Breast epithelium (tissue), 3 donors: ENCODE measurements around the gene DAPK2.

Experiments
- POLR2A ChIP-seq: fragments of 450-650 bp; IDR thresholded peaks from one replicate; pipeline ENCODE4 v1.6.1; 2016; ENCODE audit warnings: antibody characterized with exemption, mild to moderate bottlenecking, moderate library complexity
- POLR2AphosphoS5 ChIP-seq, 3 donors: sonication (generic); formaldehyde crosslinking; IDR thresholded peaks; one replicate each; pipeline ENCODE4 v1.6.1; 2017; ENCODE audit warnings: antibody characterized with exemption in 3 of 3
- TF ChIP-seq, protein P1 (sequence below), 3 donors: fragments of 450-650 bp; IDR thresholded peaks; one replicate each; pipeline ENCODE4 v1.5.1; 2016 to 2017; ENCODE audit warnings: antibody characterized with exemption in 3 of 3, mild to moderate bottlenecking in 3 of 3, moderate library complexity in 3 of 3

GRCh38 chr15:63902671-63903035, 143.6 kb downstream of the DAPK2 start:
- TF ChIP-seq, protein P1, sequence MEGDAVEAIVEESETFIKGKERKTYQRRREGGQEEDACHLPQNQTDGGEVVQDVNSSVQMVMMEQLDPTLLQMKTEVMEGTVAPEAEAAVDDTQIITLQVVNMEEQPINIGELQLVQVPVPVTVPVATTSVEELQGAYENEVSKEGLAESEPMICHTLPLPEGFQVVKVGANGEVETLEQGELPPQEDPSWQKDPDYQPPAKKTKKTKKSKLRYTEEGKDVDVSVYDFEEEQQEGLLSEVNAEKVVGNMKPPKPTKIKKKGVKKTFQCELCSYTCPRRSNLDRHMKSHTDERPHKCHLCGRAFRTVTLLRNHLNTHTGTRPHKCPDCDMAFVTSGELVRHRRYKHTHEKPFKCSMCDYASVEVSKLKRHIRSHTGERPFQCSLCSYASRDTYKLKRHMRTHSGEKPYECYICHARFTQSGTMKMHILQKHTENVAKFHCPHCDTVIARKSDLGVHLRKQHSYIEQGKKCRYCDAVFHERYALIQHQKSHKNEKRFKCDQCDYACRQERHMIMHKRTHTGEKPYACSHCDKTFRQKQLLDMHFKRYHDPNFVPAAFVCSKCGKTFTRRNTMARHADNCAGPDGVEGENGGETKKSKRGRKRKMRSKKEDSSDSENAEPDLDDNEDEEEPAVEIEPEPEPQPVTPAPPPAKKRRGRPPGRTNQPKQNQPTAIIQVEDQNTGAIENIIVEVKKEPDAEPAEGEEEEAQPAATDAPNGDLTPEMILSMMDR (IDR thresholded peaks at IDR 0.05), result no peak
- TF ChIP-seq POLR2A (no peak), POLR2AphosphoS5 (IDR thresholded peaks at IDR 0.05) (no peak)
